GM10266 (cell line): Measurements from ENCODE around the gene CERKL.
A peak's percentile ranks its signal among the peaks of the same experiment; 100 is the strongest.

Experiments used
- DNase-seq: peaks from one replicate; pipeline ENCODE4 v3.0.0; 2012; ENCODE audit errors: extremely low spot score
- TF ChIP-seq, protein P1 (sequence below): IDR thresholded peaks from 2 replicates; pipeline ENCODE4 v1.5.1; 2012; ENCODE audit warnings: mild to moderate bottlenecking, low read depth; ENCODE audit not compliant: control insufficient read depth, insufficient read depth; ENCODE audit errors: missing control alignments

CERKL gene

DNA sequence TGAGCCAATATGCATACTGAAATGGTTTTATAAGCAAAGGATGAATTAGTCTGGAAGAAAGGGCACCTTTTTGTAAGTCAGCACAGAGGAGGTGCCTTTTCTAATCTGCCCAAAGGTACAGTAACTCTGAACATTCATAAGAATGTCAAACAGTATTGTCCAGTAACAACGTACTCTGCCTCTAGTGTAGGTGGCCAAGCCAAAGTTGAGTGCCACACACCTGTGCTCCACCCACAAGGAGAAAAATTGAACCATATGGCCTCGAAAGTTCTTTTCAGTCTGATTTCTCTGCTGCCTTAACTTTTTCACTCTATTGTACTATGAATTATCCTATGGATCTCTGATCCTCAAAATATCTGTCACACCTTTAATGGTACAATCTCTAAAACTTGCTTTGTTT, 86.8 kb downstream of the CERKL start:
- TF ChIP-seq, protein P1, sequence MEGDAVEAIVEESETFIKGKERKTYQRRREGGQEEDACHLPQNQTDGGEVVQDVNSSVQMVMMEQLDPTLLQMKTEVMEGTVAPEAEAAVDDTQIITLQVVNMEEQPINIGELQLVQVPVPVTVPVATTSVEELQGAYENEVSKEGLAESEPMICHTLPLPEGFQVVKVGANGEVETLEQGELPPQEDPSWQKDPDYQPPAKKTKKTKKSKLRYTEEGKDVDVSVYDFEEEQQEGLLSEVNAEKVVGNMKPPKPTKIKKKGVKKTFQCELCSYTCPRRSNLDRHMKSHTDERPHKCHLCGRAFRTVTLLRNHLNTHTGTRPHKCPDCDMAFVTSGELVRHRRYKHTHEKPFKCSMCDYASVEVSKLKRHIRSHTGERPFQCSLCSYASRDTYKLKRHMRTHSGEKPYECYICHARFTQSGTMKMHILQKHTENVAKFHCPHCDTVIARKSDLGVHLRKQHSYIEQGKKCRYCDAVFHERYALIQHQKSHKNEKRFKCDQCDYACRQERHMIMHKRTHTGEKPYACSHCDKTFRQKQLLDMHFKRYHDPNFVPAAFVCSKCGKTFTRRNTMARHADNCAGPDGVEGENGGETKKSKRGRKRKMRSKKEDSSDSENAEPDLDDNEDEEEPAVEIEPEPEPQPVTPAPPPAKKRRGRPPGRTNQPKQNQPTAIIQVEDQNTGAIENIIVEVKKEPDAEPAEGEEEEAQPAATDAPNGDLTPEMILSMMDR: no peak
- DNase-seq: no peak

DNA sequence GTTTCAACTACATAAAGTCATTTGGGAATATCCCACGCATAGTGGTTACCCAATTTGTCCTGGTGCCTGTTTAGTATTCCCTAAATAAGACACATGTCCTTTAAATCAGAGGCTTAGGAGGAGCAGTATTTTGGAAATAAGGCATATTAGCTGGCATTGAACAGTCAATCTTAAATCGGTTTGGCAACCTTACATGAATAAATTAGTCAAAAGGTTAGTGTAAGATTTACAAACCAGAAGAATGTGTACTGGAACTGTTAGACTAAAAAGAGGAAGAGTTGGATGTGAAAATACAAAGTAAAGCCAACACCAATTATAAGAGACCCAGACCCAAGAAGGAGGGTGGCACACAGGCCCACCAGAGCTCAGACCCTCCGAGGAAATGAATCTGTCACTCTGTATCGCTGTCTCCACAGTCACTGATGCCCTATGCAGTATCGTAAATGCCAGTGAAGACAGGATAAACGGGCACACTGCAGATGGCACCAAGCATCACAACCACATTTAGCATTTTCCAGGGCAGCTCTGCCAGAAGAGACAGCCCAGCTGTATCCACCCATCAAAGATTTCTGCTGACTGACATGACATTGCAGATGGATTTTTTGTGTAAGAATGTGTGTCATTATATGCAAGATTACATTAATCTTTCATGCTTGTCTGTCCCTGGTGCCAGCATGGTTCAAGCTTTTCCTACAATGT, 90.4 kb downstream of the CERKL start:
- TF ChIP-seq, protein P1: no peak
- no peak for DNase-seq

DNA sequence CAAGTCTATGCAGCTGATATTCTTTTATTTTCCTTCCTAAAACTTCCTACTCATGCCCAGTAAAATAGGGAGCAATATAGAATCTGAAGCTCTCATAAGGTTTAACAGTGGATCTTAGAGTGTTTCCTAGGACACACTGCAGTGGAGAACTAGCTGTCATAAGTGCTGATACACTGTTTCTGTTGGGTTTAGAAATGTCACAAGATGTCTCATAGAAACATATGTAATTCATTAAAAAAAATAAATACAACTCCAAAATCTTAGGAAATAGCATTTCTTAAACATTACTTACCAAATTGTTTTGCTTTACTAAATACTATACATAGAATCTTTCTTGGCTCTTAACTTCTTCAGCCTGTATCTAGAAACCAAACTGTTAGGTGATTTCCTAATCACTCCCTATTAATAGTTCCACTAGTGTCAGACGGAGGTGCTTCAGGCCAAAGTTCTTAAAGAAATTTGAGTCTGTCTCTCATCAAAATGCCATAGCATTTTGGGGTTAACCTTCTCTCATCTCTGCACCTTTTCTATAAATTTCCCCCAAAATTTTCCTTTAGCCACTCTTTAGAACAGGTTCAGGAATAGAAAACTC, 93.7 kb downstream of the CERKL start:
- TF ChIP-seq, protein P1: no peak
- peak; percentile 7 for DNase-seq

DNA sequence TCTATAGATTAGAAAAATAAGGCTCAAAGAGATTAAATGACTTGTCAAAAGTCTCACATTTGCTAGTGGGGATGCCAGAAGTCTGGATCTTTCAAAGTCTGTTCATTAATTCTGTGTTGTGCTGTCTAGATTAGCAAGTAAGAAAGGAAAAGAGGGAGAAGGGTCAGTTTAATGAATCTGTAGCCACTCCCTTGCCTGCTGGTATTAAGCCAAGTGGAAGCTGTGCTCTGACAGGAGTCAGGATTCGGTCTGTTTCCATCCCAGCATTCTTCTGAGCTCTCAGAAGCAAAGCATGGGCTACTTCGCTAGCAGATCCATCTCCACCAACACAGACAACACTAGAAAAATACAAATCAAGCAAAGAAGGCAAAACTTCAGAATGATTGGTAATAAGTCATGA, 98.5 kb downstream of the CERKL start:
- no peak for DNase-seq
- TF ChIP-seq, protein P1: no peak

DNA sequence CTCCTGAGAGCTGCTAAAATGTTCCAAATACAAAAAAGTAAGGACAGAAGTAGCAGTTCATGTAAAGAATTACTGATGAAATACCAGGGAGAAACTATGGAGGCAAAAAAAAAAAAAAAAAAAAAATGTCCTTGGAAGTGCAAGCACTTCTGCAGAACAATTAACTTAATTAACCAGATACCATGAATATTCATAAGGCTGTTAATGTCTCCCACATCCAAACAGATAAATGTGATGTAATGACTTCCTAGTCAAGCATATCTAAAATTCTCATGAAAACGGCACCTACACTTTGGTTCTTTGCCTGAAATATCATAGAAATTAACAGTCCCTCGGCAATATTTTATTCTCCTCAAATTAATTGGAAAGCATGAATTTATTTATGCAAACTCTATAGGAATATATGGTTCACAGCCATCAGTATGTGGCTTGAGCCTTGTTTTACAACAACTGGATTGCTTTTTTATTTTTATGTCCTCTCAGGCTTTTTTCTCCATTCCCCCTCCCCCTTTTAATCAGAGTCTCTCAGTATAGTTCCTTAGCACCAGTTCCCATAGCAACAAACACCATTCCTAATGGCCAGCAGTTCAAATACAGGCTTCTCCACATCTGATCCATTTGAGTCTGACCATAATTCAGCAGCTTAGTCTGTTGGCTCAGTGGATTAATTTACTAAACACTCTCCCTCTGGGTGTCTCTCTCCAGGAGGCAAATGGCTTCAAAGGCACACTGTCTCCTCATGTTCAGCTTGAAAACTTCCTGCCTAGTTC, 102.7 kb downstream of the CERKL start:
- TF ChIP-seq, protein P1: no peak
- no peak for DNase-seq

DNA sequence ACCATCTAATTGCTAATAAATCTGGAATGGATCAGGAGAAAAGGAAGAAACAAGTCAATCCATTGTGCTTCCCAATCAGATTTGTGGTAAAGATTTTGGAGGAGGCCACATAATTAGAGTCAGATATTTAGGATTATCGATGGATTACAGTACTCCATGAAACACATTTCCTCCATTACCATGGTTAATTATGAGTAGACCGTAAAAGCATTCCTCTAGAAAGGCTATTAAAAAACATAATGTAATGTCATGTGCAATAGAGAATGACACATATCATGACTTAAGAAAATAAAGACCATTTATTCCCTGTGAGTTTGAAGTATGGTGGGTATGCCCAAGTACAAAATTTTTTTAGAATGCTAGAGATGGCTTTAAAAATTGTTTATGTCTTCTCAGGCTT, 103.7 kb downstream of the CERKL start:
- DNase-seq: no peak
- TF ChIP-seq, protein P1: no peak

DNA sequence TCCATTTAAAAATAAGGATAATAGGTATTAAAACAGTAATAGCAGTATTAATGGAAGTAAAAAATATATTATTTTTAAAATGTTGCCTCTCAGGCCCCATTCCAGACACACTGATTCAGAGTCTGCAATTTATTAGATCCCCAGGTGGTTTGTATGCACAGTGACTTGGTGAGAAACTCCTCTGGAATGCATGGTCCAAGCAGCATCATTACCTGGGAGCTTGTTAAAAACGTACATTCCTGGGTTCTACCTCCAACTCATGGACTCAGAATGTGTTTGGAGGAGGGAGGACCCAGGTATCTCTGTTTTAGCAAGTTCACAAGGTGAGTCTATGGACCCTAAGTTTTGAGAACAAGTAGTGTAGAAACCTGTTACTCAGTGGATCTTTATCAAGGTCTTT, 104.1 kb downstream of the CERKL start:
- TF ChIP-seq, protein P1: no peak
- DNase-seq: no peak
